Panc1 (cell line): ENCODE measurements around the gene TJP1. TPM values are rescaled to one million over a fixed set of nuclear protein-coding genes. Genes with fewer than 3 reads are reported as not detected.

Source experiments
- ATAC-seq: fragments of 200-7000 bp; cut with Tn5 transposase; 2 replicates; pipeline ENCODE4 v1.9.1; 2020; ENCODE audit warnings: mild to moderate bottlenecking, moderate library complexity
- BruUV-seq: library from RNA; stranded (reverse); fragments of 400-500 nt; replicated peaks from 2 replicates; lab custom pipeline; 2021; lab: Mats Ljungman, UMichigan
- CTCF ChIA-PET: fragments of 300-600 bp; sonication (Branson Sonifier 250); formaldehyde crosslinking; loops from one replicate; lab custom pipeline; 2022; ENCODE audit warnings: antibody characterized with exemption; lab: Charles Lee
- POLR2A ChIA-PET: fragments of 300-600 bp; sonication (Branson Sonifier 250); formaldehyde crosslinking; loops from one replicate; lab custom pipeline; 2022; ENCODE audit warnings: antibody characterized with exemption; lab: Charles Lee
- DNase-seq: peaks from one replicate; pipeline ENCODE4 v3.0.0-alpha.2; 2010; ENCODE audit warnings: low read depth, low spot score
- H3K27ac ChIP-seq: 2 replicates; pipeline ENCODE4 v1.5.1; 2011; ENCODE audit warnings: mild to moderate bottlenecking, low read length, inconsistent platforms
- H3K27me3 ChIP-seq: fragments of 200-500 bp; sonication (Bioruptor generic); 2 replicates; pipeline ENCODE4 v1.6.0; 2014; ENCODE audit warnings: low read length, inconsistent platforms; ENCODE audit not compliant: control insufficient read depth, insufficient read depth
- H3K36me3 ChIP-seq: fragments of 200-500 bp; sonication (Bioruptor generic); 2 replicates; pipeline ENCODE4 v1.5.1; 2014; ENCODE audit warnings: inconsistent platforms, mild to moderate bottlenecking, low read length, moderate library complexity; ENCODE audit not compliant: control insufficient read depth, insufficient read depth
- H3K4me1 ChIP-seq: 2 replicates; pipeline ENCODE4 v1.5.1; 2011; ENCODE audit warnings: inconsistent platforms, mild to moderate bottlenecking, low read length, moderate library complexity; ENCODE audit not compliant: control insufficient read depth, insufficient read depth
- H3K4me3 ChIP-seq, 2 experiments: 2 replicates each; pipeline ENCODE4 v1.5.1; 2011 to 2012; ENCODE audit warnings: low read depth in 2 of 2, low read length in 2 of 2, mild to moderate bottlenecking in 2 of 2, inconsistent platforms in 1 of 2, moderate library complexity in 1 of 2
- H3K9me3 ChIP-seq: fragments of 200-500 bp; sonication (Bioruptor generic); 2 replicates; pipeline ENCODE4 v1.5.1; 2014; ENCODE audit warnings: low read depth, mild to moderate bottlenecking, inconsistent platforms, low read length, moderate library complexity; ENCODE audit not compliant: control insufficient read depth, insufficient read depth
- CTCF ChIP-seq: fragments of 450-650 bp; IDR thresholded peaks from 2 replicates; pipeline ENCODE4 v1.5.1; 2017; ENCODE audit warnings: mild to moderate bottlenecking
- POLR2AphosphoS5 ChIP-seq: IDR thresholded peaks from 2 replicates; pipeline ENCODE4 v1.6.1; 2012; ENCODE audit warnings: mild to moderate bottlenecking, low read depth, low read length, moderate library complexity
- REST ChIP-seq, 2 experiments: IDR thresholded peaks; 2 replicates each; pipeline ENCODE4 v1.6.1; 2011 to 2012; ENCODE audit warnings: low read depth in 2 of 2, control low read depth in 1 of 2, low read length in 1 of 2, mild to moderate bottlenecking in 1 of 2, moderate library complexity in 1 of 2; ENCODE audit not compliant: insufficient read depth in 1 of 2
- SIN3A ChIP-seq: IDR thresholded peaks from 2 replicates; pipeline ENCODE4 v1.6.1; 2012; ENCODE audit warnings: low read depth, mild to moderate bottlenecking, low read length, moderate library complexity, borderline replicate concordance; ENCODE audit not compliant: insufficient read depth
- TCF7L2 ChIP-seq: IDR thresholded peaks from 2 replicates; pipeline ENCODE4 v1.6.1; 2011; ENCODE audit warnings: mild to moderate bottlenecking, low read depth, low read length, inconsistent platforms
- in situ Hi-C: cut with HindIII; loops from 2 replicates; pipeline ENCODE4 v1.10.0; 2016; ENCODE audit warnings: low sequenced_read_pairs, low pct_unique_long_range_greater_than_20kb
- intact Hi-C: fragments of 100-400 bp; cut with micrococcal nuclease; formaldehyde crosslinking; loops from one replicate; pipeline ENCODE4 v1.10.0; 2022; ENCODE audit not compliant: unreplicated experiment
- total RNA-seq: library from RNA; stranded (reverse); gene quantifications from one replicate; pipeline ENCODE4 v1.2.1, GENCODE V29; 2021; ENCODE audit not compliant: unreplicated experiment

TJP1 gene
- total RNA-seq, 1 experiment from 2014 or later: 79.1 TPM

GRCh38 chr15:29778382-29778781 is 43.9 kb downstream of the TJP1 start:
- H3K36me3 ChIP-seq: no peaks in the 10 kb centered on the region
- H3K27ac ChIP-seq: no peak overlapping the region
- no peaks in the 10 kb centered on the region; the same call in 1 of the 2 replicates for H3K4me1 ChIP-seq
- CTCF ChIA-PET: interaction anchor here (0.6 kb wide), 1 partner anchor 41 kb away, joined by 5 read pairs; no protein-coding TSS in a partner anchor
- DNase-seq (no peak), ATAC-seq (no peak)
- intact Hi-C loops: loop anchor here (5.0 kb wide), 2 partner anchors 34 to 49 kb away; no protein-coding TSS in a partner anchor
- no peaks in the 10 kb centered on the region for H3K27me3 ChIP-seq
- no peak overlapping the region for H3K4me3 ChIP-seq
- TF ChIP-seq CTCF (no peak), TCF7L2 (no peak), REST (IDR thresholded peaks at IDR 0.05; ENCODE audit: insufficient read depth in 1 of 2, low read depth in 2 of 2, low read length in 1 of 2) (no peak), POLR2AphosphoS5 (no peak), SIN3A (no peak)
- H3K9me3 ChIP-seq: peaks cover 3% of the 10 kb centered on the region
- in situ Hi-C loops: no loop called here
- POLR2A ChIA-PET: no interaction called here
- BruUV-seq: no TSS peak

GRCh38 chr15:29776859-29777258 is 45.4 kb downstream of the TJP1 start:
- intact Hi-C loops: loop anchor here (5.0 kb wide), 2 partner anchors 35 to 50 kb away; no protein-coding TSS in a partner anchor

More at GRCh38 chr15:29776859-29777258, 45.4 kb downstream of the TJP1 start:
- in situ Hi-C loops: no loop called here
- no peaks in the 10 kb centered on the region for H3K36me3 ChIP-seq
- ChIA-PET CTCF (no interaction called here), POLR2A (no interaction called here)
- H3K4me3 ChIP-seq: no peak overlapping the region
- H3K4me1 ChIP-seq: no peaks in the 10 kb centered on the region; the same call in 1 of the 2 replicates
- no peaks in the 10 kb centered on the region for H3K27me3 ChIP-seq
- H3K27ac ChIP-seq: no peak overlapping the region
- H3K9me3 ChIP-seq: peaks cover 3% of the 10 kb centered on the region
- TF ChIP-seq REST (IDR thresholded peaks at IDR 0.05; ENCODE audit: insufficient read depth in 1 of 2, low read depth in 2 of 2, low read length in 1 of 2) (no peak), POLR2AphosphoS5 (no peak), SIN3A (no peak)
- DNase-seq (no peak), ATAC-seq (no peak)
- BruUV-seq: no TSS peak
